GM23338 (cell line): Measurements from ENCODE around the gene VOPP1. TPM values are rescaled to one million over a fixed set of nuclear protein-coding genes. Genes with fewer than 3 reads are reported as not detected.

Source experiments
- ATAC-seq: fragments of 200-7000 bp; cut with Tn5 transposase; 3 replicates; pipeline ENCODE4 v1.9.1; 2020
- DNase-seq: peaks from one replicate; pipeline ENCODE4 v3.0.0-alpha.2; 2015; ENCODE audit warnings: low spot score
- H2AFZ ChIP-seq: fragments of 200-600 bp; sonication (generic); 2 replicates; pipeline ENCODE4 v1.8.0; 2016; ENCODE audit warnings: antibody characterized with exemption, mild to moderate bottlenecking, moderate library complexity
- H3F3A ChIP-seq: fragments of 200-600 bp; sonication (generic); replicated peaks from 2 replicates; pipeline ENCODE4 v1.8.0; 2017; ENCODE audit warnings: antibody characterized with exemption, mixed run types, low read depth
- H3K27ac ChIP-seq: fragments of 200-600 bp; sonication (generic); 2 replicates; pipeline ENCODE4 v1.6.1; 2016; ENCODE audit warnings: low read depth
- H3K27me3 ChIP-seq: fragments of 200-600 bp; sonication (generic); 2 replicates; pipeline ENCODE4 v1.8.0; 2016; ENCODE audit warnings: mild to moderate bottlenecking, mixed run types, moderate library complexity; ENCODE audit not compliant: insufficient read depth
- H3K36me3 ChIP-seq: fragments of 200-600 bp; sonication (generic); 2 replicates; pipeline ENCODE4 v1.8.0; 2016; ENCODE audit warnings: mild to moderate bottlenecking; ENCODE audit not compliant: insufficient read depth
- H3K4me1 ChIP-seq: fragments of 200-600 bp; sonication (generic); 2 replicates; pipeline ENCODE4 v1.8.0; 2016; ENCODE audit warnings: mild to moderate bottlenecking, moderate library complexity; ENCODE audit not compliant: insufficient read depth
- H3K4me2 ChIP-seq: fragments of 200-600 bp; sonication (generic); 2 replicates; pipeline ENCODE4 v1.7.1; 2017; ENCODE audit warnings: mixed run types
- H3K4me3 ChIP-seq: fragments of 200-600 bp; sonication (generic); 2 replicates; pipeline ENCODE4 v1.6.1; 2016; ENCODE audit warnings: mixed run types
- H3K79me2 ChIP-seq: fragments of 200-600 bp; sonication (generic); replicated peaks from 2 replicates; pipeline ENCODE4 v1.8.0; 2017; ENCODE audit warnings: mild to moderate bottlenecking; ENCODE audit not compliant: insufficient read depth
- H3K9me2 ChIP-seq: fragments of 200-600 bp; sonication (generic); 2 replicates; pipeline ENCODE4 v1.8.0; 2017; ENCODE audit not compliant: insufficient read depth
- H4K20me1 ChIP-seq: fragments of 200-600 bp; sonication (generic); replicated peaks from 2 replicates; pipeline ENCODE4 v1.8.0; 2017; ENCODE audit warnings: mild to moderate bottlenecking; ENCODE audit not compliant: insufficient read depth
- H3K27ac Mint-ChIP-seq: 2 replicates; pipeline ENCODE4 v1.8.0; 2020; ENCODE audit warnings: inconsistent platforms, mild to moderate bottlenecking, moderate library complexity, mixed read lengths
- H3K27me3 Mint-ChIP-seq: 3 replicates; pipeline ENCODE4 v1.8.0; 2022; ENCODE audit warnings: low read depth, mild to moderate bottlenecking, moderate library complexity, mixed read lengths, inconsistent platforms; ENCODE audit not compliant: insufficient read depth, poor library complexity
- H3K36me3 Mint-ChIP-seq: 3 replicates; pipeline ENCODE4 v1.8.0; 2021; ENCODE audit warnings: low read depth, mild to moderate bottlenecking, inconsistent platforms, moderate library complexity, mixed read lengths
- H3K4me1 Mint-ChIP-seq: 3 replicates; pipeline ENCODE4 v1.8.0; 2020; ENCODE audit warnings: mild to moderate bottlenecking, inconsistent platforms, mixed read lengths
- H3K4me3 Mint-ChIP-seq: 3 replicates; pipeline ENCODE4 v1.8.0; 2021; ENCODE audit warnings: moderate library complexity, mild to moderate bottlenecking, inconsistent platforms, mixed read lengths
- H3K9me3 Mint-ChIP-seq: 3 replicates; pipeline ENCODE4 v1.8.0; 2020; ENCODE audit warnings: moderate library complexity, mild to moderate bottlenecking, inconsistent platforms, mixed read lengths
- CREB1 ChIP-seq: fragments of 250-450 bp; sonication (Bioruptor Pico); IDR thresholded peaks from 2 replicates; pipeline ENCODE4 v1.5.0; 2020; ENCODE audit warnings: low read depth, mild to moderate bottlenecking, moderate library complexity
- EZH2phosphoT487 ChIP-seq: fragments of 200-600 bp; sonication (generic); IDR thresholded peaks from one replicate; pipeline ENCODE4 v1.8.1; 2018; ENCODE audit warnings: antibody characterized with exemption; ENCODE audit not compliant: unreplicated experiment
- POLR2AphosphoS5 ChIP-seq: IDR thresholded peaks from 2 replicates; pipeline ENCODE4 v1.6.1; 2016; ENCODE audit warnings: antibody characterized with exemption, low read depth
- polyA plus RNA-seq: library from polyadenylated mRNA; unstranded; fragments of >200 nt; fragmentation: Nextera tagmentation; extraction: Ambion mirVana; gene quantifications from 2 replicates; pipeline ENCODE4 v1.2.1, GENCODE V29; 2016
- total RNA-seq: library from RNA; depleted of rRNA; stranded (reverse); fragments of >200 nt; shearing (Covaris generic); gene quantifications from 2 replicates; pipeline ENCODE4 v1.2.3, GENCODE V29; 2014
- TF ChIP-seq, protein P1 (sequence below): fragments of 250-450 bp; sonication (Bioruptor Pico); IDR thresholded peaks from 2 replicates; pipeline ENCODE4 v1.5.0; 2020; ENCODE audit warnings: mild to moderate bottlenecking, moderate library complexity
- TF ChIP-seq, protein P2 (sequence below), 2 experiments: fragments of 200-600 bp in 1 of 2; sonication (generic) in 1 of 2; conservative IDR thresholded peaks; 2 replicates each; pipeline versions ENCODE4 v1.5.1 to v1.6.1; 2016 to 2017; ENCODE audit warnings: antibody characterized with exemption in 2 of 2, low read depth in 2 of 2, mild to moderate bottlenecking in 2 of 2, moderate library complexity in 1 of 2

VOPP1 gene
- total and polyA plus RNA-seq, 2 experiments from 2014 or later: 28.2 to 73.7 TPM

DNA sequence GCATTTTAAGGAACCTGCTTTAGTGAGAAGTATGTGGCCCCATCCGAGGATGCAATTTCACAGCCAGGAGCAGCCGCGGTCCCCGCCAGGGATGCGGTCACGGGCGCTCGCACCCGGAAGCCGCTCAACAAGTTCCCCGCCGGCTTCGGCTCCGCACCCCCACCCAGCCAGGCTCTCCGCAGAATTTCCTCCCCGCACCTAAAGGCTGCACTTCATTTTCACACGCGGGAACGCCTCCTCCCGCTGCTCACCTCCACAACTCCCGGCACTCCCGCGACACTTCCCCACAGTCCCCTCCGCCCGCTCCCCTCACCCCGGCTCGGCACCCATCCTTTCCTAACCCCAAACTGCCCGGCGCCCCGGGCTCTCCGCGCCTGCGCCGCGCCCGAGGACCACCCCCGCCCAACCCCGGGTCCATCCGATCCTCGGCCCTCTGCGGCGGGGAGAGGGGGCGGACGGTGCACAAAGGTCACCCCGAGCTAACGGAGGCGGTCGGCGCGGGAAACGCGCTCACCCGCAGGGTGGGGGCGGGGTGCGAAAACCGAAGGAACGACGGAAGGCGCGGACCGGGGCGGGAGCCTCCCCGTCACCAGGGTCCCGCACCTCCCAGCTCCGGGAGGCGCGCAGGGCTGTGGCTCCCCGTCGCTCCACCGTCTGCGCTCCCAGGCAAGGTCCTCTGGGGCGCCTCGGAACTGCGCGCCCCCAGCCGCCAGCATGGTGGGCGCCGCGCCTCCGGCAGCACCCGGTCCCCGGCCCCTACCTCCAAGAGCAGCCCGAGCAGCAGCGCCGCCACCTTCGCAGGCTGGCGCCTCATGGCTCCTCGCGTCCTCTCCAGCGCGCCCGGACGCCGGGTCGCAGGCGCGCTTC is 558 bp downstream of the VOPP1 start:
- peaks cover 4% of the 10 kb centered on the region for H3F3A ChIP-seq
- H3K4me1 ChIP-seq: peaks cover 60% of the 10 kb centered on the region
- TF ChIP-seq, protein P1, sequence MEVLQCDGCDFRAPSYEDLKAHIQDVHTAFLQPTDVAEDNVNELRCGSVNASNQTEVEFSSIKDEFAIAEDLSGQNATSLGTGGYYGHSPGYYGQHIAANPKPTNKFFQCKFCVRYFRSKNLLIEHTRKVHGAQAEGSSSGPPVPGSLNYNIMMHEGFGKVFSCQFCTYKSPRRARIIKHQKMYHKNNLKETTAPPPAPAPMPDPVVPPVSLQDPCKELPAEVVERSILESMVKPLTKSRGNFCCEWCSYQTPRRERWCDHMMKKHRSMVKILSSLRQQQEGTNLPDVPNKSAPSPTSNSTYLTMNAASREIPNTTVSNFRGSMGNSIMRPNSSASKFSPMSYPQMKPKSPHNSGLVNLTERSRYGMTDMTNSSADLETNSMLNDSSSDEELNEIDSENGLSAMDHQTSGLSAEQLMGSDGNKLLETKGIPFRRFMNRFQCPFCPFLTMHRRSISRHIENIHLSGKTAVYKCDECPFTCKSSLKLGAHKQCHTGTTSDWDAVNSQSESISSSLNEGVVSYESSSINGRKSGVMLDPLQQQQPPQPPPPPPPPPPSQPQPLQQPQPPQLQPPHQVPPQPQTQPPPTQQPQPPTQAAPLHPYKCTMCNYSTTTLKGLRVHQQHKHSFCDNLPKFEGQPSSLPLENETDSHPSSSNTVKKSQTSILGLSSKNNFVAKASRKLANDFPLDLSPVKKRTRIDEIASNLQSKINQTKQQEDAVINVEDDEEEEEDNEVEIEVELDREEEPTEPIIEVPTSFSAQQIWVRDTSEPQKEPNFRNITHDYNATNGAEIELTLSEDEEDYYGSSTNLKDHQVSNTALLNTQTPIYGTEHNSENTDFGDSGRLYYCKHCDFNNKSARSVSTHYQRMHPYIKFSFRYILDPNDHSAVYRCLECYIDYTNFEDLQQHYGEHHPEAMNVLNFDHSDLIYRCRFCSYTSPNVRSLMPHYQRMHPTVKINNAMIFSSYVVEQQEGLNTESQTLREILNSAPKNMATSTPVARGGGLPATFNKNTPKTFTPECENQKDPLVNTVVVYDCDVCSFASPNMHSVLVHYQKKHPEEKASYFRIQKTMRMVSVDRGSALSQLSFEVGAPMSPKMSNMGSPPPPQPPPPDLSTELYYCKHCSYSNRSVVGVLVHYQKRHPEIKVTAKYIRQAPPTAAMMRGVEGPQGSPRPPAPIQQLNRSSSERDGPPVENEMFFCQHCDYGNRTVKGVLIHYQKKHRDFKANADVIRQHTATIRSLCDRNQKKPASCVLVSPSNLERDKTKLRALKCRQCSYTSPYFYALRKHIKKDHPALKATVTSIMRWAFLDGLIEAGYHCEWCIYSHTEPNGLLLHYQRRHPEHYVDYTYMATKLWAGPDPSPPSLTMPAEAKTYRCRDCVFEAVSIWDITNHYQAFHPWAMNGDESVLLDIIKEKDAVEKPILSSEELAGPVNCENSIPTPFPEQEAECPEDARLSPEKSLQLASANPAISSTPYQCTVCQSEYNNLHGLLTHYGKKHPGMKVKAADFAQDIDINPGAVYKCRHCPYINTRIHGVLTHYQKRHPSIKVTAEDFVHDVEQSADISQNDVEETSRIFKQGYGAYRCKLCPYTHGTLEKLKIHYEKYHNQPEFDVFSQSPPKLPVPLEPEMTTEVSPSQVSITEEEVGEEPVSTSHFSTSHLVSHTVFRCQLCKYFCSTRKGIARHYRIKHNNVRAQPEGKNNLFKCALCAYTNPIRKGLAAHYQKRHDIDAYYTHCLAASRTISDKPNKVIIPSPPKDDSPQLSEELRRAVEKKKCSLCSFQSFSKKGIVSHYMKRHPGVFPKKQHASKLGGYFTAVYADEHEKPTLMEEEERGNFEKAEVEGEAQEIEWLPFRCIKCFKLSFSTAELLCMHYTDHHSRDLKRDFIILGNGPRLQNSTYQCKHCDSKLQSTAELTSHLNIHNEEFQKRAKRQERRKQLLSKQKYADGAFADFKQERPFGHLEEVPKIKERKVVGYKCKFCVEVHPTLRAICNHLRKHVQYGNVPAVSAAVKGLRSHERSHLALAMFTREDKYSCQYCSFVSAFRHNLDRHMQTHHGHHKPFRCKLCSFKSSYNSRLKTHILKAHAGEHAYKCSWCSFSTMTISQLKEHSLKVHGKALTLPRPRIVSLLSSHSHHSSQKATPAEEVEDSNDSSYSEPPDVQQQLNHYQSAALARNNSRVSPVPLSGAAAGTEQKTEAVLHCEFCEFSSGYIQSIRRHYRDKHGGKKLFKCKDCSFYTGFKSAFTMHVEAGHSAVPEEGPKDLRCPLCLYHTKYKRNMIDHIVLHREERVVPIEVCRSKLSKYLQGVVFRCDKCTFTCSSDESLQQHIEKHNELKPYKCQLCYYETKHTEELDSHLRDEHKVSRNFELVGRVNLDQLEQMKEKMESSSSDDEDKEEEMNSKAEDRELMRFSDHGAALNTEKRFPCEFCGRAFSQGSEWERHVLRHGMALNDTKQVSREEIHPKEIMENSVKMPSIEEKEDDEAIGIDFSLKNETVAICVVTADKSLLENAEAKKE (CRISPR knock-in tag): no peak
- TF ChIP-seq, protein P2, sequence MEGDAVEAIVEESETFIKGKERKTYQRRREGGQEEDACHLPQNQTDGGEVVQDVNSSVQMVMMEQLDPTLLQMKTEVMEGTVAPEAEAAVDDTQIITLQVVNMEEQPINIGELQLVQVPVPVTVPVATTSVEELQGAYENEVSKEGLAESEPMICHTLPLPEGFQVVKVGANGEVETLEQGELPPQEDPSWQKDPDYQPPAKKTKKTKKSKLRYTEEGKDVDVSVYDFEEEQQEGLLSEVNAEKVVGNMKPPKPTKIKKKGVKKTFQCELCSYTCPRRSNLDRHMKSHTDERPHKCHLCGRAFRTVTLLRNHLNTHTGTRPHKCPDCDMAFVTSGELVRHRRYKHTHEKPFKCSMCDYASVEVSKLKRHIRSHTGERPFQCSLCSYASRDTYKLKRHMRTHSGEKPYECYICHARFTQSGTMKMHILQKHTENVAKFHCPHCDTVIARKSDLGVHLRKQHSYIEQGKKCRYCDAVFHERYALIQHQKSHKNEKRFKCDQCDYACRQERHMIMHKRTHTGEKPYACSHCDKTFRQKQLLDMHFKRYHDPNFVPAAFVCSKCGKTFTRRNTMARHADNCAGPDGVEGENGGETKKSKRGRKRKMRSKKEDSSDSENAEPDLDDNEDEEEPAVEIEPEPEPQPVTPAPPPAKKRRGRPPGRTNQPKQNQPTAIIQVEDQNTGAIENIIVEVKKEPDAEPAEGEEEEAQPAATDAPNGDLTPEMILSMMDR (conservative IDR thresholded peaks at IDR 0.05; ENCODE audit: low read depth in 2 of 2): no peak
- no peak for TF ChIP-seq EZH2phosphoT487
- TF ChIP-seq POLR2AphosphoS5: 0 out of 2 replicates have a peak, but pooled peaks have one; percentile 36
- 0 out of 2 replicates have a peak, but pooled peaks have one; percentile 31 for TF ChIP-seq CREB1 (CRISPR knock-in tag)
- DNase-seq (peak; percentile 75), ATAC-seq (peak; percentile 64)
- H3K27ac ChIP-seq: peak overlapping the region; percentile 78
- H3K4me3 Mint-ChIP-seq: peak overlapping the region; percentile 92
- H3K27ac Mint-ChIP-seq: peak overlapping the region; percentile 89
- peaks cover 29% of the 10 kb centered on the region for H3K27me3 Mint-ChIP-seq
- H3K9me2 ChIP-seq: no peaks in the 10 kb centered on the region
- peaks cover 21% of the 10 kb centered on the region for H3K27me3 ChIP-seq
- peak overlapping the region; percentile 89 for H3K4me2 ChIP-seq
- peaks cover 52% of the 10 kb centered on the region for H3K79me2 ChIP-seq
- H3K9me3 Mint-ChIP-seq: no peaks in the 10 kb centered on the region
- H3K4me1 Mint-ChIP-seq: peaks cover 58% of the 10 kb centered on the region
- H2AFZ ChIP-seq: peak overlapping the region; percentile 59
- H3K4me3 ChIP-seq: peak overlapping the region; percentile 76
- no peaks in the 10 kb centered on the region for H3K36me3 ChIP-seq
- peaks cover 6% of the 10 kb centered on the region for H3K36me3 Mint-ChIP-seq
- H4K20me1 ChIP-seq: peaks cover 15% of the 10 kb centered on the region; the same call in 1 of the 2 replicates
